Measurements from ENCODE around the gene NFKBIE. TPM values are rescaled to one million over a fixed set of nuclear protein-coding genes. Genes with fewer than 3 reads are reported as not detected.

NFKBIE gene
- polyA plus RNA-seq, 1 donor (not counting 4 experiments of a cell fraction or from before 2014, with no cell fraction given), result 7.3 TPM

DNA sequence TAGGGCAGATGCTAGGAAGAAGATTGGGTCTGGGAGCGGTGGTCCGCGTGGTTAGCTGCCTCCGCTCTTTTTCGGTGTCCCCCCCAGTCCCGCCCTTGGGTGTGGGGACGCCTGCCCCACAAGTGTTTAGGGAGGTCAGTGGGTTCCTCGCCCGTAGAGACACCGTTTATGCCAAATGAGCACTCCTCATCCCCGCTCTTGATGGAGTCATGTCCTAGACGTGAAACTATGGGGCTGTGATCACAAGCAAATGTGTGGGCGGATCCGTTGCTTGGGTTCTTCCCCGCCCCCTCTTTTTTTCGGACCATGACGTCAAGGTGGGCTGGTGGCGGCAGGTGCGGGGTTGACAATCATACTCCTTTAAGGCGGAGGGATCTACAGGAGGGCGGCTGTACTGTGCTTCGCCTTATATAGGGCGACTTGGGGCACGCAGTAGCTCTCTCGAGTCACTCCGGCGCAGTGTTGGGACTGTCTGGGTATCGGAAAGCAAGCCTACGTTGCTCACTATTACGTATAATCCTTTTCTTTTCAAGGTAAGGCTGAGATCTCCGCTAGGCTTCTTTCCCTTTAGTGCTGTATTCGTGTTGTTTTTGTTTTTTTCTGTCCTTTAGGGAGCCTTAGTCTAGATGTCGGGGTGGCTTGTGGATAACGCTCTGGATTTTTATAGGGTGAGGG lies 18.6 kb downstream of the NFKBIE start, which contains the start of gene HSP90AB1:
TSS of gene HSP90AB1 (plus strand) at position 439 of the 675 bp plus-strand sequence. CDS start 1,529 bp downstream, outside the sequence.
- peak; percentile 99 for DNase-seq (ENCODE audit: low read depth, low spot score)
- H3K36me3 ChIP-seq (ENCODE audit: control insufficient read depth in 2 of 2, extremely low read depth in 1 of 2, insufficient read depth in 2 of 2, low read length in 2 of 2), result peaks cover 26 to 33% of the 10 kb centered on the region in 2 experiments
- FAIRE-seq, result peak; percentile 73
- H3K27ac ChIP-seq (ENCODE audit: control insufficient read depth, insufficient read depth, low read length), result peak within 1 kb of the TSS; percentile 93
- peaks cover 19% of the 10 kb centered on the region for H3K4me1 ChIP-seq (ENCODE audit: control insufficient read depth, extremely low read depth, insufficient read depth, low read length)
- peak within 1 kb of the TSS; percentile 97 to 100 (median 99) for H3K4me3 ChIP-seq (ENCODE audit: control insufficient read depth in 2 of 3, extremely low read depth in 1 of 3, insufficient read depth in 2 of 3, low read depth in 1 of 3, low read length in 3 of 3)
- peak within 1 kb of the TSS; percentile 100 for H3K9ac ChIP-seq (ENCODE audit: control insufficient read depth, extremely low read depth, insufficient read depth, low read length)
- peak within 1 kb of the TSS; percentile 90 for H2AFZ ChIP-seq (ENCODE audit: control insufficient read depth, low read length)
- peaks cover 5% of the 10 kb centered on the region for H3K9me1 ChIP-seq (ENCODE audit: control insufficient read depth, extremely low read depth, insufficient read depth, low read length)
- peaks cover 47% of the 10 kb centered on the region for H3K79me2 ChIP-seq (ENCODE audit: control insufficient read depth, insufficient read depth, low read length)
- H4K20me1 ChIP-seq (ENCODE audit: control insufficient read depth, extremely low read depth, insufficient read depth, low read length), result peaks cover 39% of the 10 kb centered on the region
- no peaks in the 10 kb centered on the region for H3K9me3 ChIP-seq (ENCODE audit: control insufficient read depth, low read depth, low read length)
- no peak for TF ChIP-seq EZH2 (IDR thresholded peaks at IDR 0.05; ENCODE audit: low read length)
- TF ChIP-seq, protein P1, sequence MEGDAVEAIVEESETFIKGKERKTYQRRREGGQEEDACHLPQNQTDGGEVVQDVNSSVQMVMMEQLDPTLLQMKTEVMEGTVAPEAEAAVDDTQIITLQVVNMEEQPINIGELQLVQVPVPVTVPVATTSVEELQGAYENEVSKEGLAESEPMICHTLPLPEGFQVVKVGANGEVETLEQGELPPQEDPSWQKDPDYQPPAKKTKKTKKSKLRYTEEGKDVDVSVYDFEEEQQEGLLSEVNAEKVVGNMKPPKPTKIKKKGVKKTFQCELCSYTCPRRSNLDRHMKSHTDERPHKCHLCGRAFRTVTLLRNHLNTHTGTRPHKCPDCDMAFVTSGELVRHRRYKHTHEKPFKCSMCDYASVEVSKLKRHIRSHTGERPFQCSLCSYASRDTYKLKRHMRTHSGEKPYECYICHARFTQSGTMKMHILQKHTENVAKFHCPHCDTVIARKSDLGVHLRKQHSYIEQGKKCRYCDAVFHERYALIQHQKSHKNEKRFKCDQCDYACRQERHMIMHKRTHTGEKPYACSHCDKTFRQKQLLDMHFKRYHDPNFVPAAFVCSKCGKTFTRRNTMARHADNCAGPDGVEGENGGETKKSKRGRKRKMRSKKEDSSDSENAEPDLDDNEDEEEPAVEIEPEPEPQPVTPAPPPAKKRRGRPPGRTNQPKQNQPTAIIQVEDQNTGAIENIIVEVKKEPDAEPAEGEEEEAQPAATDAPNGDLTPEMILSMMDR (optimal IDR thresholded peaks at IDR 0.05 in 1 of 3, IDR thresholded peaks at IDR 0.05 in 1 of 3, conservative IDR thresholded peaks at IDR 0.05 in 1 of 3; ENCODE audit: extremely low read depth in 1 of 3, insufficient read depth in 2 of 3, low read length in 3 of 3), result no peak
- no peaks in the 10 kb centered on the region for H3K27me3 ChIP-seq (ENCODE audit: control insufficient read depth, extremely low read depth, insufficient read depth, low read length)
- peak within 1 kb of the TSS; percentile 96 for H3K4me2 ChIP-seq (ENCODE audit: control insufficient read depth, extremely low read depth, insufficient read depth, low read depth, low read length)
- dilution Hi-C loops (cut with MboI; ENCODE audit: extremely low pct_ligation_motif_present, low sequenced_read_pairs), result no loop called here

DNA sequence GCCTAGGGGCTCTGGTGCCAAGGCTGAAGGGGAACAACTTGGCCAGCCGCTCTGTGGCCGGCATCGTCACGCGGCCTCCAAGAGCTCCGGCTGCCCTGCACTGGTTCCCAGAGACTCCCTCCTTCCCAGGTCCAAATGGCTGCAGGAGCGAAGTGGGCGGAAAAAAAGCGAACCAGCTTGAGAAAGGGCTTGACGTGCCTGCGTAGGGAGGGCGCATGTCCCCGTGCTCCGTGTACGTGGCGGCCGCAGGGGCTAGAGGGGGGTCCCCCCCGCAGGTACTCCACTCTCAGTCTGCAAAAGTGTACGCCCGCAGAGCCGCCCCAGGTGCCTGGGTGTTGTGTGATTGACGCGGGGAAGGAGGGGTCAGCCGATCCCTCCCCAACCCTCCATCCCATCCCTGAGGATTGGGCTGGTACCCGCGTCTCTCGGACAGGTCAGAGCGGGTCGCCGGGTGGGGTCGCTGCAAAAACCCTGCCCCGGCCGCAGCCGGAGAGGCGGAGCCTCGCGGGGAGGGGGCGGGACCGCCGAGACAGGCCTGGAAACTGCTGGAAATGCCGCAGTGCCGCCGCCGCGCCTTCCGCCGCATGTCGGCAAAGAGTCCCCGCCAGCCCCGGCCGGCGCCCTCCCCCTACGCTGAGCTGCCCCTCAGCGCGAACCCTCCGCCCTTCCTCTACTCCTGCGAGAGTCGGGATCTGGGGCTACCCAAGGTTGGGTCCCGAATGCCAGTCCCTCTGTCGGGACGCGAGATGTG lies 19.3 kb downstream of the NFKBIE start:
- FAIRE-seq, result no peak
- dilution Hi-C loops (cut with MboI; ENCODE audit: extremely low pct_ligation_motif_present, low sequenced_read_pairs), result no loop called here

More for the DNA sequence above, 19.3 kb downstream of the NFKBIE start:
- Histone ChIP-seq H3K4me3 (ENCODE audit: control insufficient read depth in 2 of 3, extremely low read depth in 1 of 3, insufficient read depth in 2 of 3, low read depth in 1 of 3, low read length in 3 of 3) (peak overlapping the region; percentile 97 to 100 (median 99)), H3K27ac (ENCODE audit: control insufficient read depth, insufficient read depth, low read length) (peak overlapping the region; percentile 93), H3K9me1 (ENCODE audit: control insufficient read depth, extremely low read depth, insufficient read depth, low read length) (peaks cover 5% of the 10 kb centered on the region), H3K79me2 (ENCODE audit: control insufficient read depth, insufficient read depth, low read length) (peaks cover 43% of the 10 kb centered on the region), H3K9me3 (ENCODE audit: control insufficient read depth, low read depth, low read length) (no peaks in the 10 kb centered on the region), H3K4me1 (ENCODE audit: control insufficient read depth, extremely low read depth, insufficient read depth, low read length) (peaks cover 19% of the 10 kb centered on the region), H3K36me3 (ENCODE audit: control insufficient read depth in 2 of 2, extremely low read depth in 1 of 2, insufficient read depth in 2 of 2, low read length in 2 of 2) (peaks cover 22 to 26% of the 10 kb centered on the region in 2 experiments), H2AFZ (ENCODE audit: control insufficient read depth, low read length) (peak overlapping the region; percentile 90), H4K20me1 (ENCODE audit: control insufficient read depth, extremely low read depth, insufficient read depth, low read length) (peaks cover 35% of the 10 kb centered on the region), H3K4me2 (ENCODE audit: control insufficient read depth, extremely low read depth, insufficient read depth, low read depth, low read length) (peak overlapping the region; percentile 91), H3K27me3 (ENCODE audit: control insufficient read depth, extremely low read depth, insufficient read depth, low read length) (no peaks in the 10 kb centered on the region), H3K9ac (ENCODE audit: control insufficient read depth, extremely low read depth, insufficient read depth, low read length) (peak overlapping the region; percentile 100)
- DNase-seq (ENCODE audit: low read depth, low spot score), result no peak
- no peak for TF ChIP-seq EZH2 (IDR thresholded peaks at IDR 0.05; ENCODE audit: low read length)
- TF ChIP-seq, protein P1 (optimal IDR thresholded peaks at IDR 0.05 in 1 of 3, IDR thresholded peaks at IDR 0.05 in 1 of 3, conservative IDR thresholded peaks at IDR 0.05 in 1 of 3; ENCODE audit: extremely low read depth in 1 of 3, insufficient read depth in 2 of 3, low read length in 3 of 3), result peak in 1 of 3 experiments; percentile 47
